Brain microvascular endothelial cell (primary cell): Measurements from ENCODE around the gene CLDN14.

ENCODE experiments used
- DNase-seq: peaks from one replicate; pipeline ENCODE4 v3.0.0-alpha.2; 2020
- H3K27ac ChIP-seq: fragments of 250-450 bp; sonication (Bioruptor Pico); 2 replicates; pipeline ENCODE4 v1.5.1; 2020; ENCODE audit warnings: mild to moderate bottlenecking, moderate library complexity
- H3K27me3 ChIP-seq: fragments of 250-450 bp; sonication (Bioruptor Pico); replicated peaks from 2 replicates; pipeline ENCODE4 v1.5.1; 2020; ENCODE audit warnings: mild to moderate bottlenecking
- H3K36me3 ChIP-seq: fragments of 250-450 bp; sonication (Bioruptor Pico); replicated peaks from 2 replicates; pipeline ENCODE4 v1.5.1; 2020; ENCODE audit warnings: mild to moderate bottlenecking
- H3K4me3 ChIP-seq: 2 replicates; pipeline ENCODE4 v1.5.1; 2011; ENCODE audit warnings: low read depth, mild to moderate bottlenecking, control low read depth, low read length, moderate library complexity
- in situ Hi-C: cut with HindIII; loops from 2 replicates; pipeline ENCODE4 v1.10.0; 2017; ENCODE audit warnings: low sequenced_read_pairs, low pct_ligation_motif_present
- TF ChIP-seq, protein P1 (sequence below): IDR thresholded peaks from 2 replicates; pipeline ENCODE4 v1.5.1; 2011; ENCODE audit warnings: low read depth, mild to moderate bottlenecking, moderate library complexity, low read length, control low read depth, inconsistent platforms; ENCODE audit errors: missing control alignments

Gene CLDN14

DNA sequence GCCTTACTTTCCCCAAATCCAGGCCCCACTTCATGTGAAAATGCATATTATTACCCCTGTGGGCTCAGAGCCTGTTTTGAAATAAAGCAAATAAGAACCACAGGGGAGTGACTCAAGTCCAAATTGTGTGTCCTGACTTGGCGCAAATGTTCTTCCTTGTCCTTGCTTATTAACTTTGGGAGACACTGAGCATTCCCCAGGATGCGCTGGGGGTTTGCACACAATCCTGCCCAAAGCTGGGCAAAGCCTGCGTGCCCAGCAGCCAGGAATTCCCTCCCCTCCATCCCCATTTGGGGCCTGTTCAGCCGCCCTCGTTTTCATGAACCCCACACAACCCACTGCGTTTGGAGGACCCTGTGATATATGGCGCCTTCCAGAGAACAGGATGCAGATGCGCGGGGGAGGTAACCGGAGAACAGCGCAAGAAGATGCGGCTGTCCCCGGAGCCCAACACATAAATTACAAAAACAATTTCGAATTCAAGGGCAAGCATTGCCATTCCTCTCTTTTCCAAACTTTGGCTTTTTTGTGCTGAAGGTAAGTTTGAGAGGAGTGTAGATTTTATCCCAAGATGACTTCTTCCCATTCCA is 42.4 kb upstream of the CLDN14 start:
- H3K36me3 ChIP-seq: no peaks in the 10 kb centered on the region
- no peak overlapping the region for H3K27ac ChIP-seq
- in situ Hi-C loops: no loop called here
- no peak for DNase-seq
- no peaks in the 10 kb centered on the region for H3K27me3 ChIP-seq
- H3K4me3 ChIP-seq: no peak overlapping the region
- TF ChIP-seq, protein P1, sequence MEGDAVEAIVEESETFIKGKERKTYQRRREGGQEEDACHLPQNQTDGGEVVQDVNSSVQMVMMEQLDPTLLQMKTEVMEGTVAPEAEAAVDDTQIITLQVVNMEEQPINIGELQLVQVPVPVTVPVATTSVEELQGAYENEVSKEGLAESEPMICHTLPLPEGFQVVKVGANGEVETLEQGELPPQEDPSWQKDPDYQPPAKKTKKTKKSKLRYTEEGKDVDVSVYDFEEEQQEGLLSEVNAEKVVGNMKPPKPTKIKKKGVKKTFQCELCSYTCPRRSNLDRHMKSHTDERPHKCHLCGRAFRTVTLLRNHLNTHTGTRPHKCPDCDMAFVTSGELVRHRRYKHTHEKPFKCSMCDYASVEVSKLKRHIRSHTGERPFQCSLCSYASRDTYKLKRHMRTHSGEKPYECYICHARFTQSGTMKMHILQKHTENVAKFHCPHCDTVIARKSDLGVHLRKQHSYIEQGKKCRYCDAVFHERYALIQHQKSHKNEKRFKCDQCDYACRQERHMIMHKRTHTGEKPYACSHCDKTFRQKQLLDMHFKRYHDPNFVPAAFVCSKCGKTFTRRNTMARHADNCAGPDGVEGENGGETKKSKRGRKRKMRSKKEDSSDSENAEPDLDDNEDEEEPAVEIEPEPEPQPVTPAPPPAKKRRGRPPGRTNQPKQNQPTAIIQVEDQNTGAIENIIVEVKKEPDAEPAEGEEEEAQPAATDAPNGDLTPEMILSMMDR: no peak

DNA sequence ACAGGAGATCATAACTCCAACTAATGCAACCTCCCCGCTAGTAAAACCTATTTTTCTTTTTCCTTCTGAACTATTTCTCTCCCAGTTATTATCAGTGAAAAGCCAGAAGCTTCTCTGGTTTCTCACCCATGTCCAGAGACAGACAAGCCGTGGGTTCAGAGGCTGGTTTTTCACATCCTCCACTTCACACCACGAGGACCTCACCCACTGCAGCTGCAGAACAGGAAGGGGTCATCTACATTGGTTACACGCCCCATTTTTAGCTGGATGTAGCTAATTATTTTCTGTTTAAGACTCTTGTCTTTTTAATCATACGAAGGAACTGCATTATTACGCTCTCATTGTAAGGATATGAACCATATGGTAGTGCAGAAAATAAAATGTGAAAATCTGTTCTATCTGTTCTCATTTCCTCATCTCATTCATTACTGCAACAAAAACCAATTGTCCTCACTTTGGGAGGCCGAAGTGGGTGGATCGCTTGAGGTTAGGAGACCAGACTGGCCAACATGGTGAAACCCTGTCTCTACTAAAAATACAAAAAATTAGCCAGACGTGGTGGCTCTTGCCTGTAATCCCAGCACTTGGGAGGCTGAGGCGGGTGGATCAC is 39.1 kb upstream of the CLDN14 start:
- Histone ChIP-seq H3K27me3 (peaks cover 2% of the 10 kb centered on the region), H3K4me3 (no peak overlapping the region), H3K36me3 (no peaks in the 10 kb centered on the region), H3K27ac (no peak overlapping the region)
- in situ Hi-C loops: no loop called here
- TF ChIP-seq, protein P1: no peak
- DNase-seq: no peak

- no peak for DNase-seq
- Histone ChIP-seq H3K36me3 (no peaks in the 10 kb centered on the region), H3K27ac (no peak overlapping the region), H3K27me3 (peaks cover 2% of the 10 kb centered on the region), H3K4me3 (no peak overlapping the region)
- TF ChIP-seq, protein P1: no peak
- in situ Hi-C loops: no loop called here
Measured at GRCh38 chr21:36517366-36518075, 37.6 kb upstream of the CLDN14 start.

- no peaks in the 10 kb centered on the region for H3K36me3 ChIP-seq
- in situ Hi-C loops: no loop called here
- H3K4me3 ChIP-seq: no peak overlapping the region
- DNase-seq: no peak
- TF ChIP-seq, protein P1: no peak
- peaks cover 2% of the 10 kb centered on the region for H3K27me3 ChIP-seq
- H3K27ac ChIP-seq: no peak overlapping the region
Measured at GRCh38 chr21:36516281-36516680, 36.4 kb upstream of the CLDN14 start.

- in situ Hi-C loops: no loop called here
- TF ChIP-seq, protein P1: no peak
- peaks cover 2% of the 10 kb centered on the region for H3K27me3 ChIP-seq
- no peaks in the 10 kb centered on the region for H3K36me3 ChIP-seq
- H3K4me3 ChIP-seq: no peak overlapping the region
- no peak for DNase-seq
- no peak overlapping the region for H3K27ac ChIP-seq
Measured at GRCh38 chr21:36513430-36513829, 33.5 kb upstream of the CLDN14 start.
